ENCODE results near the gene CACNA1A. TPM values are rescaled to one million over a fixed set of nuclear protein-coding genes. Genes with fewer than 3 reads are reported as not detected.
"Not testable (repeated sequence)": the region's sequence is repeated elsewhere in the genome, so short reads cannot be mapped to it uniquely, and the experiment has no call there.

Gene CACNA1A
- total RNA-seq, 2 experiments from 2014 or later: 0.33 to 0.35 TPM

DNA sequence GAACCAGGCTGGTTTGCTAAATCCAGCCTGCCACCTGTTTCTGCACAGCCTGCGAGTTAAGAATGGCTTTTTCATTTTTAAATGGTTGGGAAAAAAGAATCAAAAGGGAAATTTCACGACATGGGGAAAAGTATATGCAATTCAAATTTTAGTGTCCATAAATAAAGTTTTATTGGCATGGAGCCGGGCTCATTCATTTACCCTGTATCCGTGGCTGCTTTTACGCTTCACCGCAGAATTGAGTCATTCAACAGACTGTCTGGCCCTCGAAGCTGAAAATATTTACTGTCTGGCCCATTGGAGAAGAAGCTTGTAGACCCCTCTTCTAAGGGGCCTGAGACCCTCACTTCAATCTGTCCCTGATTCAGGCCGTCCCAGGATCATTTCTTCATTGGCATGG, 329.9 kb downstream of the CACNA1A start:
- Mint-ChIP-seq H3K9me3 (no peaks in the 10 kb centered on the region), H3K27me3 (ENCODE audit: low read depth) (no peaks in the 10 kb centered on the region), H3K36me3 (ENCODE audit: low read depth) (peaks cover 2% of the 10 kb centered on the region), H3K4me1 (ENCODE audit: low read depth) (peaks cover 45% of the 10 kb centered on the region), H3K27ac (no peak overlapping the region), H3K4me3 (no peak overlapping the region)
- CTCF ChIA-PET: interaction anchor here (0.6 to 0.9 kb wide), 3 partner anchors 17 to 1298 kb away, joined by 3 to 5 read pairs (median 3); partner anchors contain the start of gene NACC1
- DNase-seq: no peak
- intact Hi-C loops (cut with micrococcal nuclease): no loop called here

DNA sequence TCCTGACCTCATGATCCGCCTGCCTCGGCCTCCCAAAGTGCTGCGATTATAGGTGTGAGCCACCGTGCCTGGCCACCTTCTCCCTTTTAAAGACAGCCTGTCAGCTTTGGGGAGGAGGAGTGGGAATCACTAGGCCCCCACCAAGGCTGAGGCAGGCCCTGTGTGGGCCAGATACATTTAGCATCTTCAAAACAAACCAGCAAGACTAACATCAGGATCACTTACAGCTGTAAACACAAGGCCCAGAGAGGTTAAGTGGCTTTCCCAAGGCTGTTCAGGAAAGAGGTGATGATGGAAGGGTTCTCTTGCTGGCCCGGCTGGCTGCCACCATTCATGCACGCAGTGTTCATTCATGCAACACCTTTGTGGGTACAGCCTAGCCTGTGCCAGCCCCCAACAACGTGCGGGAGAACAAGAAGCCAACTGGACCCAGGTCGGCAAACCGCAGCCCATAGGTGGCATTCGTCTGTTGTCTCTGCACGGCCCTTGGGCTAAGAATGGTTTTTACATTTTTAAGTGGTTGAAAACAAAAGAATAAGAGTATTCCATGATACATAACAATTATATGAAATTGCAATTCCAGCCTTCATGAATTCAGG, 333.0 kb downstream of the CACNA1A start:
- CTCF ChIA-PET: interaction anchor here (0.7 kb wide), 2 partner anchors 106 to 173 kb away, joined by 3 to 6 read pairs; no protein-coding TSS in a partner anchor
- Mint-ChIP-seq H3K27me3 (ENCODE audit: low read depth) (no peaks in the 10 kb centered on the region), H3K4me1 (ENCODE audit: low read depth) (peaks cover 57% of the 10 kb centered on the region), H3K4me3 (peak overlapping the region; percentile 90), H3K36me3 (ENCODE audit: low read depth) (peaks cover 3% of the 10 kb centered on the region), H3K9me3 (no peaks in the 10 kb centered on the region), H3K27ac (peak overlapping the region; percentile 99)
- intact Hi-C loops (cut with micrococcal nuclease): loop anchor here (2.0 kb wide), 1 partner anchor 160 kb away; no protein-coding TSS in a partner anchor
- DNase-seq: no peak

DNA sequence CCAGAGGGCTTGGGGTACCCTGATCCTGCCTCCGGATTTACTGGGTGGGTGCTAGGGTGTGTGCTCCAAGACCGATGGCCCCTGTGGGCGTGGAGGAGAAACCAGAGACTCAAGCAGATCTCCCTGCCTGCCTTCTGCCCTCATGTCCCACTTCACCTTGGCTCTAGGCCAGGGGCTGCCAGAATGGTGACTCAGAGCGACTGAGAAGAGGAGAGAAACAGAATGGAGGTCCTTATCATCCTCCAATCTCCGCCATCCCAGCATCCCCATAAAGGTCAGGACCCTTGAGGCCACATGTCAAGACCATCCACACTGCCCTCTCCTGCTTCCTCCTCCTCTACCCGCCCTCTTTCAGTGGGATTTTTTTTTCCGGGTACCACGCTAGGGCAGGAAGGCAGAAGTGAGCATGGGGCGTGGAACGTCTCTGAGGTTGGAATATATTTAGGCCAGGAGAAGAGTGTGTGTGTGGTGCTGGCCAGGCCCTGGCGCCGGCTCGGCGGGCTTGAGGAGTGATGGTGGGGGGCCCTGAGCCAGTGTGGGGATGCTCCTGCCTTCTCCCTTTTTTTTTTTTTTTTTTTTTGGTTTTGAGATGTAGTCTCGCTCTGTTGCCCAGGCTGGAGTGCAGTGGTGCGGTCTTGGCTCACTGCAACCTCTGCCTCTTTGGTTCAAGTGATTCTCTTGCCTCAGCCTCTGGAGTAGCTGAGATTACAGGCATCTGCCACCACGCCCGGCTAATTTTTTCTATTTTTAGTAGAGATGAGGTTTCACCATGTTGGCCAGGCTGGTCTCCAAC, 333.7 kb downstream of the CACNA1A start:
- H3K36me3 Mint-ChIP-seq (ENCODE audit: low read depth): peaks cover 3% of the 10 kb centered on the region
- no peaks in the 10 kb centered on the region for H3K27me3 Mint-ChIP-seq (ENCODE audit: low read depth)
- peak overlapping the region; percentile 90 for H3K4me3 Mint-ChIP-seq
- peak overlapping the region; percentile 99 for H3K27ac Mint-ChIP-seq
- DNase-seq: peak; percentile 93
- intact Hi-C loops (cut with micrococcal nuclease): loop anchor here (1.0 to 2.0 kb wide), 2 partner anchors 17 to 160 kb away; no protein-coding TSS in a partner anchor
- no peaks in the 10 kb centered on the region for H3K9me3 Mint-ChIP-seq
- H3K4me1 Mint-ChIP-seq (ENCODE audit: low read depth): peaks cover 60% of the 10 kb centered on the region
- CTCF ChIA-PET: no interaction called here

- H3K4me1 Mint-ChIP-seq (ENCODE audit: low read depth): peaks cover 73% of the 10 kb centered on the region
- H3K27ac Mint-ChIP-seq: peak overlapping the region; percentile 99
- H3K27me3 Mint-ChIP-seq (ENCODE audit: low read depth): no peaks in the 10 kb centered on the region
- intact Hi-C loops (cut with micrococcal nuclease): no loop called here
- H3K4me3 Mint-ChIP-seq: peak overlapping the region; percentile 47
- H3K36me3 Mint-ChIP-seq (ENCODE audit: low read depth): peaks cover 3% of the 10 kb centered on the region
- DNase-seq: no peak
- no peaks in the 10 kb centered on the region for H3K9me3 Mint-ChIP-seq
- CTCF ChIA-PET: interaction anchor here (1.2 to 2.3 kb wide), 2 partner anchors 19 to 24 kb away, joined by 3 to 9 read pairs; no protein-coding TSS in a partner anchor
These were observed 335.1 kb downstream of the CACNA1A start for GRCh38 chr19:13171146-13171545.

- intact Hi-C loops (cut with micrococcal nuclease): loop anchor here (5.0 kb wide), 2 partner anchors 563 to 668 kb away; no protein-coding TSS in a partner anchor
- CTCF ChIA-PET: interaction anchor here (0.9 to 2.3 kb wide), 5 partner anchors 9 to 25 kb away, joined by 3 to 9 read pairs (median 5); no protein-coding TSS in a partner anchor
- DNase-seq: no peak
- Mint-ChIP-seq H3K27me3 (ENCODE audit: low read depth) (no peaks in the 10 kb centered on the region), H3K27ac (peak overlapping the region; percentile 73), H3K36me3 (ENCODE audit: low read depth) (peaks cover 3% of the 10 kb centered on the region), H3K4me3 (no peak overlapping the region), H3K4me1 (ENCODE audit: low read depth) (peaks cover 86% of the 10 kb centered on the region), H3K9me3 (no peaks in the 10 kb centered on the region)
These were observed 336.5 kb downstream of the CACNA1A start for GRCh38 chr19:13169769-13170168.

DNA sequence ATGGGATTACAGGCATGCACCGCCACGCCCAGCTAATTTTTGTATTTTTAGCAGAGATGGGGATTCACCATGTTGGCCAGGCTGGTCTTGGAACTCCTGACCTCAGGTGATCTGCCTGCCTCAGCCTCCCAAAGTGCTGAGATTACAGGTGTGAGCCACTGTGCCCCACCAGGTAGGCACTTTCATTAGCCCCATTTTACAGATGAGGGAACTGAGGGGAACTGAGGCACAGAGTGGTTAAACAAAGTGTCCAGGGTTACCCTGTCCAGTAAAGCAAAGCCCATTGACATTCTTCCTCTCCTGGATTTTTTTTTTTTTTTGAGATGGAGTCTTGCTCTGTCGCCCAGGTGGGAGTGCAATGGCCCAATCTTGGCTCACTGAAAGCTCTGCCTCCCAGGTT, 340.1 kb downstream of the CACNA1A start:
- CTCF ChIA-PET; DNase-seq; H3K36me3 Mint-ChIP-seq (ENCODE audit: low read depth); H3K27me3 Mint-ChIP-seq (ENCODE audit: low read depth); H3K9me3 Mint-ChIP-seq; H3K4me3 Mint-ChIP-seq: not testable (repeated sequence)
- intact Hi-C loops (cut with micrococcal nuclease): loop anchor here (2.0 to 5.0 kb wide), 3 partner anchors 15 to 671 kb away; partner anchors contain the start of genes IER2 and STX10
- Mint-ChIP-seq H3K4me1 (ENCODE audit: low read depth) (peaks cover 74% of the 10 kb centered on the region), H3K27ac (peak overlapping the region; percentile 97)

DNA sequence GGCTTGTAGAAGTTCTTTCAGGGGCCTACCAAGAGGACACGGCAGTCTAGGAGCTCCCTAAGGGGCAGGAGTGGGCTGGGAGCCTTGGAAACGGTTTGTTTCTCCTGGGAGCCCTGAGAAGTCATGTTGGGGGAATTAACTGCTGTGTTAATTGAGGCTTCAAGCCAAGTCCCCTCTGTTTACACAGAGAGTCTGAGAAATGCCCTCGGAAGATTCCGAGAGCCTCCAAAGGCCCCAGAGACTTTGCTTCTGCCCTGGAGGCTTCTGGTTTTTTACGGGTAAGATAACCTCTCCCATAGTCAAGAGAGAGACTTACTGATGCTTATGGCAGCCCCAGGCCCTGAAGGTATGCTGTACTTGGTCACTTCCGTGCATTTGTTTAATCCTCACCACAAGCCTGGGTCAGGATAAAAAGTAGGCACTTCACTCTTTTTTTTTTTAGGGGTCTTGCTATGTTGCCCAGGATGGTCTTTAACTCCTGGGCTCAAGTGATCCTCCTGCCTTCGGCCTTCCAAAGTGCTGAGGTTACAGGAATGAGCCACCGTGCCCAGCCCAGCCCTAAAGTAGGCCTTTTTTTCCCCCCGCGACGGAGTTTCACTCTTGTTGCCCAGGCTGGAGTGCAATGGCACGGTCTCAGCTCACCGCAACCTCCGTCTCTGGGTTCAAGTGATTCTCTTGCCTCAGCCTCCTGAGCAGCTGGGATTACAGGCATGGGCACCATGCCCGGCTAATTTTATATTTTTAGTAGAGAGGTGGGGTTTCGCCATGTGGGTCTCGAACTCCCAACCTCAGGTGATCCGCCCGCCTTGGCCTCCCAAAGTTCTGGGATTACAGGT, 340.9 kb downstream of the CACNA1A start:
- Mint-ChIP-seq H3K27ac (peak overlapping the region; percentile 97), H3K4me3 (no peak overlapping the region), H3K27me3 (ENCODE audit: low read depth) (no peaks in the 10 kb centered on the region), H3K9me3 (no peaks in the 10 kb centered on the region), H3K4me1 (ENCODE audit: low read depth) (peaks cover 73% of the 10 kb centered on the region), H3K36me3 (ENCODE audit: low read depth) (no peaks in the 10 kb centered on the region)
- intact Hi-C loops (cut with micrococcal nuclease): loop anchor here (5.0 kb wide), 2 partner anchors 567 to 672 kb away; no protein-coding TSS in a partner anchor
- no peak for DNase-seq
- CTCF ChIA-PET: interaction anchor here (1.0 to 3.3 kb wide), 3 partner anchors 10 to 30 kb away, joined by 3 to 14 read pairs (median 3); no protein-coding TSS in a partner anchor

GRCh38 chr19:13164343-13165161, 341.7 kb downstream of the CACNA1A start:
- Mint-ChIP-seq H3K4me3 (peak overlapping the region; percentile 79), H3K36me3 (ENCODE audit: low read depth) (no peaks in the 10 kb centered on the region), H3K27ac (peak overlapping the region; percentile 97), H3K27me3 (ENCODE audit: low read depth) (no peaks in the 10 kb centered on the region), H3K9me3 (no peaks in the 10 kb centered on the region), H3K4me1 (ENCODE audit: low read depth) (peaks cover 70% of the 10 kb centered on the region)
- DNase-seq: peak; percentile 81
- CTCF ChIA-PET: interaction anchor here (1.0 to 3.3 kb wide), 4 partner anchors 9 to 31 kb away, joined by 3 to 14 read pairs (median 5); no protein-coding TSS in a partner anchor
- intact Hi-C loops (cut with micrococcal nuclease): loop anchor here (5.0 kb wide), 2 partner anchors 568 to 673 kb away; no protein-coding TSS in a partner anchor

- Mint-ChIP-seq H3K36me3 (ENCODE audit: low read depth) (no peaks in the 10 kb centered on the region), H3K4me3 (peak overlapping the region; percentile 79), H3K27me3 (ENCODE audit: low read depth) (no peaks in the 10 kb centered on the region), H3K9me3 (no peaks in the 10 kb centered on the region), H3K27ac (peak overlapping the region; percentile 97), H3K4me1 (ENCODE audit: low read depth) (peaks cover 65% of the 10 kb centered on the region)
- CTCF ChIA-PET: interaction anchor here (0.6 to 3.3 kb wide), 4 partner anchors 9 to 102 kb away, joined by 3 to 14 read pairs (median 5); no protein-coding TSS in a partner anchor
- peak; percentile 78 for DNase-seq
- intact Hi-C loops (cut with micrococcal nuclease): loop anchor here (1.0 kb wide), 2 partner anchors 8 to 45 kb away; partner anchors contain the start of gene NACC1
These were observed 342.5 kb downstream of the CACNA1A start for GRCh38 chr19:13163609-13164342.

DNA sequence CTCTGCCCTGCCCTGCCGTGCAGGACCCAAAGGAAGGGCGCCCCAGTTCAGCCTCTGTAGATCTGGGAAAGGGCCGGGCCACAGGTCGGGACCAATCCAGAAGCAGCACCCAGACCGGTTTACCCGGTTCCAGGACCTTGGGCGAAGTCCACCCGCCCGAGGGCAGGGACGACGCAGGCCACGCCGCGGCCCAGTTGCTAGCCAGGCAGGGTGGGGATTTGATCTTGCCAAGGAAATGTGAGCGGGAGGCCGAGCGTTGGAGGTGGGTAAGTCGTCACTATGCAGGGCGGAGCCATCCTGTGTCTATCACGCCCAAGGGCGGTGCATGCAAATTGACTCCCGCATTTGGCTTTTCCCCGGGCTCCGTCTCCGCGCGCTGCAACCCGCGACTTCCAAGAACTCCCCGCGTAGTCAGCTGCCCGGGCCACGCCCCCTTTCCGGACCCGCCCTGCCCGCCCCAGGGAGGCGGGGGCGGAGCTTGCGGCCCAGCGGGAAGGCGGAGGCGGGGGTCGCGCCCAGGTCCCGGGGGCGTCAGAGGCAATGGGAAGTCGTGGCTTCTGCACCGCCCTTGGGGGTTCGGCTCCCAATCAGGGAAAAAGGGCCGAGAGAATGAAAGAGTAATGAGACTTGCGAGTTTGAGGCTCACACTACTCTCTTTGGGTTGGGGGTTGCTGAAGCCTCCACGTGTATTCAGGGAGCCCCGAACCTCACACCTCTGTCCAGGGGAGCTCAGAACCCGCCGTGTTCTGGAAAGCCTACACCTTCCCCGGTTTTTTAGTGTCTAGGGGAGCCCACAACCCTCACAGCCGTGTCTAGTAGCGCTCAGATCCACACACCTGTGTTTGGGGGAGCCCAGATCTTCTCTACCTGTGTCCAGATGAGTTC, 343.3 kb downstream of the CACNA1A start:
- Mint-ChIP-seq H3K27me3 (ENCODE audit: low read depth) (no peaks in the 10 kb centered on the region), H3K27ac (peak overlapping the region; percentile 97), H3K4me1 (ENCODE audit: low read depth) (peaks cover 65% of the 10 kb centered on the region), H3K4me3 (peak overlapping the region; percentile 79), H3K36me3 (ENCODE audit: low read depth) (no peaks in the 10 kb centered on the region), H3K9me3 (no peaks in the 10 kb centered on the region)
- intact Hi-C loops (cut with micrococcal nuclease): loop anchor here (1.0 kb wide), 2 partner anchors 8 to 45 kb away; partner anchors contain the start of gene NACC1
- peak; percentile 98 for DNase-seq
- CTCF ChIA-PET: interaction anchor here (0.6 to 3.3 kb wide), 4 partner anchors 8 to 103 kb away, joined by 3 to 14 read pairs (median 5); no protein-coding TSS in a partner anchor

All from activated naive CD4-positive, alpha-beta T cell treated with anti-CD3 and anti-CD28 coated beads for 36 hours (primary cell).